WI38 (cell line): Measurements from ENCODE around the gene YIPF4.

Experiments
- H3K4me3 ChIP-seq: 2 replicates; pipeline ENCODE4 v1.5.1; 2011; ENCODE audit warnings: low read depth, mild to moderate bottlenecking, control low read depth, low read length
- CTCF ChIP-seq: IDR thresholded peaks from 2 replicates; pipeline ENCODE4 v1.5.1; 2012; ENCODE audit warnings: low read depth, mild to moderate bottlenecking, control low read depth, low read length

The YIPF4 gene

GRCh38 chr2:32242331-32242730, 35.4 kb upstream of the YIPF4 start:
- TF ChIP-seq CTCF, result no peak
- no peak overlapping the region for H3K4me3 ChIP-seq

- no peak overlapping the region for H3K4me3 ChIP-seq
- TF ChIP-seq CTCF, result no peak
Measured at GRCh38 chr2:32246911-32247310, 30.8 kb upstream of the YIPF4 start.

- no peak for TF ChIP-seq CTCF
- H3K4me3 ChIP-seq, result no peak overlapping the region
Measured at GRCh38 chr2:32248299-32248698, 29.4 kb upstream of the YIPF4 start.

GRCh38 chr2:32249731-32250236, 27.9 kb upstream of the YIPF4 start:
- H3K4me3 ChIP-seq, result no peak overlapping the region
- TF ChIP-seq CTCF, result no peak

GRCh38 chr2:32250290-32250689, 27.4 kb upstream of the YIPF4 start:
- TF ChIP-seq CTCF, result no peak
- no peak overlapping the region for H3K4me3 ChIP-seq

GRCh38 chr2:32258242-32258641, 19.5 kb upstream of the YIPF4 start:
- TF ChIP-seq CTCF, result no peak
- no peak overlapping the region for H3K4me3 ChIP-seq

GRCh38 chr2:32260376-32260775, 17.3 kb upstream of the YIPF4 start:
- H3K4me3 ChIP-seq, result no peak overlapping the region
- no peak for TF ChIP-seq CTCF
